Suppressor macrophage treated with lipopolysaccharide for 4 hours (primary cell): ENCODE measurements around the gene KISS1.

ENCODE experiments used
- DNase-seq: peaks from one replicate; pipeline ENCODE4 v3.0.0-alpha.2; 2020

The KISS1 gene

GRCh38 chr1:204153667-204154066 lies 42.6 kb downstream of the KISS1 start:
- no peak for DNase-seq

GRCh38 chr1:204152310-204153044 lies 43.8 kb downstream of the KISS1 start:
- no peak for DNase-seq

- peak; percentile 14 for DNase-seq
Measured at GRCh38 chr1:204151552-204152309, 44.6 kb downstream of the KISS1 start, which contains the start of gene ETNK2. ETNK2 (minus strand) TSS chr1:204152044; CDS start chr1:204151852, 192 bp downstream.

GRCh38 chr1:204150702-204151551 lies 45.4 kb downstream of the KISS1 start:
- no peak for DNase-seq

GRCh38 chr1:204149635-204150565 lies 46.4 kb downstream of the KISS1 start:
- no peak for DNase-seq

GRCh38 chr1:204149107-204149506 lies 47.2 kb downstream of the KISS1 start:
- no peak for DNase-seq

GRCh38 chr1:204147406-204148383 lies 48.6 kb downstream of the KISS1 start:
- DNase-seq: no peak

GRCh38 chr1:204146965-204147364 lies 49.3 kb downstream of the KISS1 start:
- no peak for DNase-seq

- DNase-seq: no peak
Measured at GRCh38 chr1:204146309-204146708, 50.0 kb downstream of the KISS1 start.

- DNase-seq: no peak
Measured at GRCh38 chr1:204145033-204145504, 51.2 kb downstream of the KISS1 start.

- DNase-seq: no peak
Measured at GRCh38 chr1:204143276-204144041, 52.8 kb downstream of the KISS1 start.

- no peak for DNase-seq
Measured at GRCh38 chr1:204142032-204142974, 54.0 kb downstream of the KISS1 start.

- no peak for DNase-seq
Measured at GRCh38 chr1:204141131-204141530, 55.2 kb downstream of the KISS1 start.
